Ectodermal cell (in vitro differentiated cells): ENCODE measurements around the gene TRPM8. TPM values are rescaled to one million over a fixed set of nuclear protein-coding genes. Genes with fewer than 3 reads are reported as not detected.
"Not testable (repeated sequence)": the region's sequence is repeated elsewhere in the genome, so short reads cannot be mapped to it uniquely, and the experiment has no call there.

ENCODE experiments used
- H3K27ac ChIP-seq: 2 replicates; pipeline ENCODE4 v1.7.0; 2013; ENCODE audit warnings: mild to moderate bottlenecking, low read depth, low read length; ENCODE audit not compliant: insufficient read depth, poor library complexity, severe bottlenecking
- H3K27me3 ChIP-seq: 2 replicates; pipeline ENCODE4 v1.7.0; 2013; ENCODE audit warnings: mild to moderate bottlenecking, low read length; ENCODE audit not compliant: insufficient read depth, control insufficient read depth, poor library complexity, severe bottlenecking
- H3K36me3 ChIP-seq: one replicate; pipeline ENCODE4 v1.7.0; 2013; ENCODE audit warnings: low read length; ENCODE audit not compliant: control insufficient read depth, insufficient read depth
- H3K4me1 ChIP-seq: one replicate; pipeline ENCODE4 v1.7.0; 2013; ENCODE audit warnings: low read length; ENCODE audit not compliant: control insufficient read depth, insufficient read depth
- H3K4me3 ChIP-seq: 2 replicates; pipeline ENCODE4 v1.7.0; 2013; ENCODE audit warnings: low read depth, low read length, control low read depth; ENCODE audit not compliant: insufficient read depth
- H3K9me3 ChIP-seq: 2 replicates; pipeline ENCODE4 v1.7.0; 2013; ENCODE audit warnings: mild to moderate bottlenecking, low read length, moderate library complexity; ENCODE audit not compliant: control insufficient read depth
- WGBS, 2 experiments: methylation state at CpG; one replicate each; pipeline ENCODE4 v1.1.7; 2013; ENCODE audit warnings: missing lambda C conversion rate in 2 of 2; 5-methylcytosine and 5-hydroxymethylcytosine counted together
- polyA plus RNA-seq, 4 experiments: library from polyadenylated mRNA; stranded (reverse); fragments of 50-300 nt; gene quantifications; one replicate each; pipeline ENCODE4 v1.2.3, GENCODE V29; 2013

Gene TRPM8
- polyA plus RNA-seq (2013, experiment 1 of 4) = 10.4 TPM
- 9.4 TPM for polyA plus RNA-seq (2013, experiment 2 of 4)
- polyA plus RNA-seq (2013, experiment 3 of 4) = 6.6 TPM
- 5.6 TPM for polyA plus RNA-seq (2013, experiment 4 of 4)

GRCh38 chr2:233917116-233917515 lies at the start of gene TRPM8:
Gene TRPM8 (plus strand): TSS chr2:233917373. CDS start chr2:233926538, 9,165 bp downstream.
- Histone ChIP-seq H3K27ac (peak within 1 kb of the TSS; percentile 38), H3K4me1 (peaks cover 16% of the 10 kb centered on the region), H3K36me3 (no peaks in the 10 kb centered on the region), H3K9me3 (no peaks in the 10 kb centered on the region), H3K27me3 (no peaks in the 10 kb centered on the region), H3K4me3 (peak within 1 kb of the TSS; percentile 16)
- WGBS, 2 experiments = 2% methylated on average over 4 to 5 of the region's 5 CpGs

- H3K4me1 ChIP-seq = no peaks in the 10 kb centered on the region
- no peak within 1 kb of the TSS for H3K27ac ChIP-seq
- no peaks in the 10 kb centered on the region for H3K36me3 ChIP-seq
- peaks cover 20% of the 10 kb centered on the region for H3K27me3 ChIP-seq
- peak within 1 kb of the TSS; percentile 53 for H3K4me3 ChIP-seq
- H3K9me3 ChIP-seq = no peaks in the 10 kb centered on the region
- WGBS, 2 experiments = 17 to 20% methylated on average over 50 of the region's 50 CpGs
Observed at GRCh38 chr2:233867993-233868532, 49.1 kb upstream of the TRPM8 start, which contains the start of gene MSL3B. Gene MSL3B (minus strand): TSS chr2:233868386.

GRCh38 chr2:233871432-233871831 lies 45.7 kb upstream of the TRPM8 start:
- Histone ChIP-seq H3K36me3 (no peaks in the 10 kb centered on the region), H3K4me1 (no peaks in the 10 kb centered on the region), H3K27ac (no peak overlapping the region), H3K9me3 (no peaks in the 10 kb centered on the region), H3K4me3 (no peak overlapping the region), H3K27me3 (peaks cover 28% of the 10 kb centered on the region)
- 88 to 91% methylated on average over 3 of the region's 4 CpGs for WGBS, 2 experiments

- H3K27ac ChIP-seq, H3K36me3 ChIP-seq, H3K9me3 ChIP-seq, H3K4me1 ChIP-seq, H3K4me3 ChIP-seq: not testable (repeated sequence)
- WGBS, 2 experiments = 84 to 86% methylated on average over 2 of the region's 2 CpGs
- H3K27me3 ChIP-seq = peaks cover 28% of the 10 kb centered on the region
Observed at GRCh38 chr2:233872125-233872524, 45.0 kb upstream of the TRPM8 start.

- no peak overlapping the region for H3K4me3 ChIP-seq
- H3K4me1 ChIP-seq = no peaks in the 10 kb centered on the region
- H3K27ac ChIP-seq = no peak overlapping the region
- H3K9me3 ChIP-seq = peaks cover 3% of the 10 kb centered on the region
- peaks cover 6% of the 10 kb centered on the region for H3K27me3 ChIP-seq
- H3K36me3 ChIP-seq = no peaks in the 10 kb centered on the region
Observed at GRCh38 chr2:233882353-233882752, 34.8 kb upstream of the TRPM8 start.

- Histone ChIP-seq H3K9me3 (no peaks in the 10 kb centered on the region), H3K36me3 (no peaks in the 10 kb centered on the region), H3K4me3 (no peak overlapping the region), H3K27ac (no peak overlapping the region), H3K4me1 (no peaks in the 10 kb centered on the region), H3K27me3 (no peaks in the 10 kb centered on the region)
- 91 to 93% methylated on average over 2 of the region's 2 CpGs for WGBS, 2 experiments
Observed at GRCh38 chr2:233892793-233893192, 24.4 kb upstream of the TRPM8 start.

- not testable (repeated sequence) for H3K9me3 ChIP-seq, H3K4me3 ChIP-seq, H3K36me3 ChIP-seq, H3K4me1 ChIP-seq, H3K27me3 ChIP-seq, H3K27ac ChIP-seq
- 89 to 92% methylated on average over 2 of the region's 2 CpGs for WGBS, 2 experiments
Observed at GRCh38 chr2:233896253-233896652, 20.9 kb upstream of the TRPM8 start.

GRCh38 chr2:233901367-233901766 lies 15.8 kb upstream of the TRPM8 start:
- no peaks in the 10 kb centered on the region for H3K36me3 ChIP-seq
- 84 to 85% methylated on average over 4 of the region's 4 CpGs for WGBS, 2 experiments
- no peak overlapping the region for H3K4me3 ChIP-seq
- no peaks in the 10 kb centered on the region for H3K27me3 ChIP-seq
- no peak overlapping the region for H3K27ac ChIP-seq
- no peaks in the 10 kb centered on the region for H3K4me1 ChIP-seq
- H3K9me3 ChIP-seq = no peaks in the 10 kb centered on the region

- 90 to 96% methylated on average over 4 of the region's 4 CpGs for WGBS, 2 experiments
- no peak overlapping the region for H3K27ac ChIP-seq
- no peaks in the 10 kb centered on the region for H3K36me3 ChIP-seq
- H3K4me3 ChIP-seq = no peak overlapping the region
- H3K9me3 ChIP-seq = no peaks in the 10 kb centered on the region
- no peaks in the 10 kb centered on the region for H3K27me3 ChIP-seq
- H3K4me1 ChIP-seq = no peaks in the 10 kb centered on the region
Observed at GRCh38 chr2:233901884-233902283, 15.3 kb upstream of the TRPM8 start.

GRCh38 chr2:233905945-233906344 lies 11.2 kb upstream of the TRPM8 start:
- no peaks in the 10 kb centered on the region for H3K9me3 ChIP-seq
- no peaks in the 10 kb centered on the region for H3K27me3 ChIP-seq
- H3K4me1 ChIP-seq = no peaks in the 10 kb centered on the region
- WGBS, 2 experiments = 95 to 98% methylated on average over 4 of the region's 4 CpGs
- no peaks in the 10 kb centered on the region for H3K36me3 ChIP-seq
- no peak overlapping the region for H3K27ac ChIP-seq
- H3K4me3 ChIP-seq = no peak overlapping the region

- Histone ChIP-seq H3K4me3 (no peak overlapping the region), H3K36me3 (no peaks in the 10 kb centered on the region), H3K27ac (no peak overlapping the region), H3K27me3 (no peaks in the 10 kb centered on the region), H3K4me1 (no peaks in the 10 kb centered on the region), H3K9me3 (no peaks in the 10 kb centered on the region)
- 89 to 90% methylated on average over 3 of the region's 3 CpGs for WGBS, 2 experiments
Observed at GRCh38 chr2:233907627-233908026, 9.5 kb upstream of the TRPM8 start.
